SU-DHL-6 (cell line): ENCODE data around the gene OR2V1.

ENCODE experiments used
- H2AFZ ChIP-seq: fragments of 200-600 bp; sonication (generic); 2 replicates; pipeline ENCODE4 v1.6.1; 2014; ENCODE audit warnings: low read depth, mild to moderate bottlenecking, moderate library complexity, mixed read lengths, antibody characterized with exemption, low read length; ENCODE audit not compliant: severe bottlenecking
- H3F3A ChIP-seq: fragments of 200-600 bp; shearing (Covaris generic); 2 replicates; pipeline ENCODE4 v1.6.0; 2016; ENCODE audit warnings: antibody characterized with exemption, mild to moderate bottlenecking; ENCODE audit not compliant: insufficient read depth
- H3K27ac ChIP-seq: fragments of 200-600 bp; sonication (generic); 2 replicates; pipeline ENCODE4 v1.5.1; 2016; ENCODE audit warnings: low read depth, mild to moderate bottlenecking, low read length, moderate library complexity, mixed read lengths
- H3K27me3 ChIP-seq: fragments of 200-600 bp; sonication (generic), shearing (Covaris generic); 2 replicates; pipeline ENCODE4 v1.6.0; 2014; ENCODE audit warnings: mild to moderate bottlenecking, low read length
- H3K36me3 ChIP-seq: fragments of 200-600 bp; sonication (generic); 2 replicates; pipeline ENCODE4 v1.6.1; 2014; ENCODE audit warnings: mild to moderate bottlenecking, low read length, mixed read lengths
- H3K4me2 ChIP-seq: fragments of 300-600, 200-600 bp; shearing (Covaris generic), sonication (generic); 2 replicates; pipeline ENCODE4 v1.6.0; 2014; ENCODE audit warnings: low read length, low read depth, mild to moderate bottlenecking; ENCODE audit not compliant: poor library complexity, severe bottlenecking
- H3K4me3 ChIP-seq: fragments of 200-600 bp; sonication (generic); 2 replicates; pipeline ENCODE4 v1.5.1; 2014; ENCODE audit warnings: antibody characterized with exemption, low read length, mild to moderate bottlenecking, mixed read lengths; ENCODE audit not compliant: insufficient read depth, poor library complexity, severe bottlenecking
- H3K79me2 ChIP-seq: fragments of 200-600 bp; sonication (generic); 2 replicates; pipeline ENCODE4 v1.6.1; 2014; ENCODE audit warnings: mild to moderate bottlenecking, low read length, moderate library complexity; ENCODE audit not compliant: insufficient read depth
- H3K9ac ChIP-seq: fragments of 200-600 bp; sonication (generic); 2 replicates; pipeline ENCODE4 v1.7.0; 2014; ENCODE audit warnings: mild to moderate bottlenecking, low read length
- H3K9me2 ChIP-seq: fragments of 200-600 bp; sonication (generic); replicated peaks from 2 replicates; pipeline ENCODE4 v1.6.1; 2014; ENCODE audit warnings: low read length; ENCODE audit not compliant: insufficient read depth
- H3K9me3 ChIP-seq: fragments of 200-600 bp; sonication (generic); 2 replicates; pipeline ENCODE4 v1.6.1; 2014; ENCODE audit warnings: low read length, mixed read lengths; ENCODE audit not compliant: insufficient read depth
- H4K20me1 ChIP-seq: fragments of 200-600 bp; sonication (generic); 2 replicates; pipeline ENCODE4 v1.6.1; 2014; ENCODE audit warnings: low read depth, mild to moderate bottlenecking, antibody characterized with exemption, low read length, moderate library complexity, mixed read lengths
- CTCF ChIP-seq: fragments of 200-600 bp; sonication (generic); IDR thresholded peaks from one replicate; pipeline ENCODE4 v1.5.1; 2017; ENCODE audit warnings: antibody characterized with exemption, mild to moderate bottlenecking, low read length, moderate library complexity; ENCODE audit not compliant: insufficient read depth, poor library complexity, severe bottlenecking
- EZH2phosphoT487 ChIP-seq: fragments of 200-600 bp; sonication (generic), shearing (Covaris generic); conservative IDR thresholded peaks from 2 replicates; pipeline ENCODE4 v1.6.1; 2018; ENCODE audit warnings: mild to moderate bottlenecking, antibody characterized with exemption, low read length, moderate library complexity, mixed read lengths

Gene OR2V1

GRCh38 chr5:181142054-181142453, 11.1 kb upstream of the OR2V1 start:
- Histone ChIP-seq H3F3A (no peaks in the 10 kb centered on the region), H3K27ac (no peak overlapping the region), H3K27me3 (no peaks in the 10 kb centered on the region; the same call in 1 of the 2 replicates), H3K9ac (no peak overlapping the region), H3K9me3 (peaks cover 9% of the 10 kb centered on the region), H2AFZ (no peak overlapping the region), H3K4me3 (no peak overlapping the region), H3K79me2 (no peaks in the 10 kb centered on the region), H3K36me3 (0 out of 2 replicates have a peak, but pooled peaks cover 3% of the 10 kb centered on the region), H3K9me2 (no peaks in the 10 kb centered on the region), H3K4me2 (no peak overlapping the region), H4K20me1 (no peaks in the 10 kb centered on the region)
- TF ChIP-seq EZH2phosphoT487: no peak
- no peak for TF ChIP-seq CTCF

- Histone ChIP-seq H3K4me3 (no peak overlapping the region), H2AFZ (no peak overlapping the region), H3K36me3 (0 out of 2 replicates have a peak, but pooled peaks cover 3% of the 10 kb centered on the region), H3K9ac (no peak overlapping the region), H3K27ac (no peak overlapping the region), H3K9me3 (peaks cover 9% of the 10 kb centered on the region), H3K9me2 (no peaks in the 10 kb centered on the region), H3K4me2 (no peak overlapping the region), H4K20me1 (no peaks in the 10 kb centered on the region), H3K79me2 (no peaks in the 10 kb centered on the region), H3K27me3 (no peaks in the 10 kb centered on the region; the same call in 1 of the 2 replicates), H3F3A (no peaks in the 10 kb centered on the region)
- TF ChIP-seq EZH2phosphoT487: no peak
- TF ChIP-seq CTCF: no peak
Observed at GRCh38 chr5:181140766-181141165, 9.8 kb upstream of the OR2V1 start.

GRCh38 chr5:181138258-181138657, 7.3 kb upstream of the OR2V1 start:
- TF ChIP-seq CTCF (no peak), EZH2phosphoT487 (no peak)
- H3K27me3 ChIP-seq: no peaks in the 10 kb centered on the region
- no peak overlapping the region for H3K4me2 ChIP-seq
- no peak overlapping the region for H3K27ac ChIP-seq
- no peak overlapping the region for H3K9ac ChIP-seq
- no peak overlapping the region for H3K4me3 ChIP-seq
- no peaks in the 10 kb centered on the region for H4K20me1 ChIP-seq
- H2AFZ ChIP-seq: no peak overlapping the region
- H3K36me3 ChIP-seq: no peaks in the 10 kb centered on the region
- no peaks in the 10 kb centered on the region for H3K9me3 ChIP-seq
- no peaks in the 10 kb centered on the region for H3K9me2 ChIP-seq
- H3K79me2 ChIP-seq: no peaks in the 10 kb centered on the region
- no peaks in the 10 kb centered on the region for H3F3A ChIP-seq
